Right lobe of liver (tissue), 6 donors: ENCODE data around the gene MOB4. TPM values are rescaled to one million over a fixed set of nuclear protein-coding genes. Genes with fewer than 3 reads are reported as not detected.

Source experiments
- ATAC-seq, 4 donors: fragments of 200-7000 bp; cut with Tn5 transposase; one replicate each; pipeline ENCODE4 v1.9.1; 2020; ENCODE audit warnings: mild to moderate bottlenecking in 4 of 4, moderate library complexity in 4 of 4
- DNase-seq, 3 donors: peaks; one replicate each; pipeline ENCODE4 v3.0.0-alpha.2; 2020
- H3K27ac ChIP-seq, 3 donors: fragments of 200-600 bp; one replicate each; pipeline ENCODE4 v1.8.0; 2022
- H3K27me3 ChIP-seq, 2 donors: fragments of 200-600 bp; one replicate each; pipeline ENCODE4 v1.8.0; 2022
- H3K36me3 ChIP-seq, 4 donors: fragments of 200-600 bp; sonication (generic) in 1 of 4; one replicate each; pipeline versions ENCODE4 v1.5.1 to v1.8.0; 2017 to 2022; ENCODE audit warnings: control low read depth in 1 of 4
- H3K4me1 ChIP-seq, 4 donors: fragments of 200-600 bp; sonication (generic) in 1 of 4; one replicate each; pipeline versions ENCODE4 v1.5.1 to v1.8.0; 2017 to 2022; ENCODE audit warnings: control low read depth in 1 of 4
- H3K4me3 ChIP-seq, 3 donors: fragments of 200-600 bp; one replicate each; pipeline ENCODE4 v1.8.0; 2022
- H3K9me3 ChIP-seq, 4 donors: fragments of 200-600 bp; sonication (generic) in 1 of 4; one replicate each; pipeline versions ENCODE4 v1.5.1 to v1.8.0; 2017 to 2022; ENCODE audit warnings: control low read depth in 1 of 4
- POLR2A ChIP-seq: fragments of 450-650 bp; IDR thresholded peaks from one replicate; pipeline ENCODE4 v1.6.1; 2017; ENCODE audit warnings: antibody characterized with exemption, mild to moderate bottlenecking
- WGBS: methylation state at CpG from one replicate; pipeline ENCODE4 v1.1.6; 2018; ENCODE audit warnings: low coverage, low lambda C conversion rate; ENCODE audit not compliant: insufficient coverage; ENCODE audit errors: missing lambda C conversion rate; 5-methylcytosine and 5-hydroxymethylcytosine counted together
- intact Hi-C, 2 donors: fragments of 100-400 bp; cut with DNase I; formaldehyde crosslinking; loops; one replicate each; pipeline versions ENCODE4 v1.11.2 to v1.14.1; 2022
- total RNA-seq, 6 experiments: library from RNA; depleted of rRNA in 2 of 6; stranded (reverse); fragments of >200 nt in 2 of 6; fragmentation: NEBNext Ultra II Directional in 3 of 6; extraction: Animal tissue kit (Norgen Biotek cat#: 25700) in 3 of 6; gene quantifications; one replicate each; pipeline versions ENCODE4 v1.1.0 to v1.2.4, GENCODE V29; 2016 to 2023
- TF ChIP-seq, protein P1 (sequence below), 4 donors: fragments of 200-600 bp in 3 of 4; fragments of 450-650 bp in 1 of 4; IDR thresholded peaks; one replicate each; pipeline versions ENCODE4 v1.5.1 to v1.8.0; 2016 to 2022; ENCODE audit warnings: antibody characterized with exemption in 4 of 4, mild to moderate bottlenecking in 2 of 4
- donor health status: DM: no; HTN: yes; CAD: no.
- donor health status: DM: no; HTN: no; CAD: no.
- donor health status: DM: no; HTN: no; CAD: no.
- donor health status: DM: no; HTN: yes; CAD: no.
- donor health status: DM: no; HTN: yes; CAD: no.

MOB4 gene
- total RNA-seq, 6 experiments from 2014 or later: 3.4 to 10.7 (median 8.0) TPM

GRCh38 chr2:197500503-197501131 is 15.2 kb upstream of the MOB4 start:
- WGBS: 2% methylated on average over 19 of the region's 30 CpGs
- intact Hi-C loops: no loop called here
- ATAC-seq: peak in 1 of 4 donors; percentile 9

DNA sequence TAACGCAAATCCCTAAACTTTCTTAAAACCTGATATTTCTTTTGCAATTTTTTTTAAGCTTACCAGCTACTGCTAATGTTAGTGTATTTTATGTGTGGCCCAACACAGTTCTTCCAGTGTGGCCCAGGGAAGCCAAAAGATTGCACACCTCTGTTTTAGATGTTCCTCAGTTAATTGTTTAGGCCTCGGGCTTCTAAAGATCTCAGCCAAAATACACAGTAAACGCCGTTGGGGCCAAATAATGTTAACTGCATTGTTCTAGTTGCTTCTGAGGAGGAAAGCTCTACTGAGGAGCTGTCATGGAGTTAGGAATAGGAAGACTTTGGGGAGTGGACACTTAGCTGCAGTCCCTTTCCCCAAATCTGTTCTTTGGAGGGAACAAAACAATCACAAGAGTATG is 13.7 kb upstream of the MOB4 start:
- peaks cover 0 to 19% (median 0%) of the 10 kb centered on the region in 4 donors for H3K4me1 ChIP-seq
- no peaks in the 10 kb centered on the region for H3K9me3 ChIP-seq
- ATAC-seq (no peak), DNase-seq (no peak)
- peaks cover 0 to 28% (median 10%) of the 10 kb centered on the region in 4 donors for H3K36me3 ChIP-seq
- intact Hi-C loops: no loop called here
- H3K4me3 ChIP-seq: peak overlapping the region in 2 of 3 donors; percentile 70 to 75
- TF ChIP-seq, protein P1, sequence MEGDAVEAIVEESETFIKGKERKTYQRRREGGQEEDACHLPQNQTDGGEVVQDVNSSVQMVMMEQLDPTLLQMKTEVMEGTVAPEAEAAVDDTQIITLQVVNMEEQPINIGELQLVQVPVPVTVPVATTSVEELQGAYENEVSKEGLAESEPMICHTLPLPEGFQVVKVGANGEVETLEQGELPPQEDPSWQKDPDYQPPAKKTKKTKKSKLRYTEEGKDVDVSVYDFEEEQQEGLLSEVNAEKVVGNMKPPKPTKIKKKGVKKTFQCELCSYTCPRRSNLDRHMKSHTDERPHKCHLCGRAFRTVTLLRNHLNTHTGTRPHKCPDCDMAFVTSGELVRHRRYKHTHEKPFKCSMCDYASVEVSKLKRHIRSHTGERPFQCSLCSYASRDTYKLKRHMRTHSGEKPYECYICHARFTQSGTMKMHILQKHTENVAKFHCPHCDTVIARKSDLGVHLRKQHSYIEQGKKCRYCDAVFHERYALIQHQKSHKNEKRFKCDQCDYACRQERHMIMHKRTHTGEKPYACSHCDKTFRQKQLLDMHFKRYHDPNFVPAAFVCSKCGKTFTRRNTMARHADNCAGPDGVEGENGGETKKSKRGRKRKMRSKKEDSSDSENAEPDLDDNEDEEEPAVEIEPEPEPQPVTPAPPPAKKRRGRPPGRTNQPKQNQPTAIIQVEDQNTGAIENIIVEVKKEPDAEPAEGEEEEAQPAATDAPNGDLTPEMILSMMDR (IDR thresholded peaks at IDR 0.05): no peak
- no peak for TF ChIP-seq POLR2A
- H3K27ac ChIP-seq: peak overlapping the region; percentile 100
- 18% methylated on average over 4 of the region's 4 CpGs for WGBS
- no peaks in the 10 kb centered on the region for H3K27me3 ChIP-seq

More at GRCh38 chr2:197500503-197501131, 15.2 kb upstream of the MOB4 start:
- Histone ChIP-seq H3K27me3 (no peaks in the 10 kb centered on the region), H3K9me3 (no peaks in the 10 kb centered on the region), H3K4me1 (peaks cover 0 to 30% (median 3%) of the 10 kb centered on the region in 4 donors), H3K4me3 (peak overlapping the region; percentile 70 to 87 (median 75)), H3K27ac (peak overlapping the region; percentile 100), H3K36me3 (peaks cover 0 to 44% (median 17%) of the 10 kb centered on the region in 4 donors)
- no peak for TF ChIP-seq POLR2A
- TF ChIP-seq, protein P1 (IDR thresholded peaks at IDR 0.05): no peak
- no peak for DNase-seq

DNA sequence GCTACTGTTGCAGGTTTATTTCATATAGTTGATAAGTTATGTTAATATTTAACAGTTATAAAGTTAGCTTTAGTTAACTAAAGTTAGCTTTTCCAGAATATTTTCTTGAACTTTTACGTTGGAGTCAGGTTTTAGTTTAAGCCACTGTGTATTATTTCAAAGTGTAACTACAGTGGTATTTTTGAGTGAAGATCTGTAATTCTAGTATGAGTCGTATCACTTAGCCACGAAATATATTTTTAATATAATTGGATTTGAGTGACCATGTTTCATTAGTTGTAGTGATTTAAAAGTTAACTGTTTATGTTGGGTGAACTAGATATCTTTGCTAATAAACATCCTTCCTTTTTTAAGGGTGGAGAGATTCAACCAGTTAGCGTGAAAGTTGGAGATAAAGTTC is 13.2 kb upstream of the MOB4 start:
- intact Hi-C loops: no loop called here

DNA sequence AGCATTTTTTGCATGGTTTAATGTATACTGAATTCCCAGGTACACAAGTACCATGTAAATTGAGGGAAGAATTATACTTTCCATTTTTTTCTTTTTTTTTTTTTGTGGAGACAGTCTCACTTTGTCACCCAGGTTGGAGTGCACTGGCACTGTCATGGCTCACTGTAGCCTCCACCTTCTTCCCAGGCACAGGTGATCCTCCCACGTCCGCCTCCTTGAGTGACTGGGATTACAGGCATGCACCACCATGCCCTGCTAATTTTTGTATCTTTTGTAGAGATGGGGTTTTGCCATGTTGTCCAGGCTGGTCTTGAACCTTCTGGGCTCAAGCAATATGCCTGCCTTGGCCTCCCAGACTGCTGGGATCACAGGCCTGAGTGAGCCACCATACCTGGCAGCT is 11.9 kb upstream of the MOB4 start:
- no CpG with 5 or more reads among the region's 2 CpGs for WGBS
- Histone ChIP-seq H3K4me1 (peaks cover 0 to 11% (median 0%) of the 10 kb centered on the region in 4 donors), H3K36me3 (peaks cover 0 to 23% (median 10%) of the 10 kb centered on the region in 4 donors), H3K9me3 (no peaks in the 10 kb centered on the region), H3K27me3 (no peaks in the 10 kb centered on the region), H3K27ac (peak overlapping the region in 1 of 3 donors; percentile 100), H3K4me3 (no peak overlapping the region)
- TF ChIP-seq, protein P1 (IDR thresholded peaks at IDR 0.05): no peak
- TF ChIP-seq POLR2A: no peak
- ATAC-seq (no peak), DNase-seq (no peak)
- intact Hi-C loops: no loop called here

More for the DNA sequence above, 13.2 kb upstream of the MOB4 start:
- Histone ChIP-seq H3K9me3 (no peaks in the 10 kb centered on the region), H3K36me3 (peaks cover 0 to 24% (median 10%) of the 10 kb centered on the region in 4 donors), H3K27ac (peak overlapping the region; percentile 100), H3K4me3 (peak overlapping the region in 2 of 3 donors; percentile 70 to 75), H3K4me1 (peaks cover 0 to 14% (median 0%) of the 10 kb centered on the region in 4 donors), H3K27me3 (no peaks in the 10 kb centered on the region)
- ATAC-seq (no peak), DNase-seq (no peak)
- 57% methylated on average over 4 of the region's 4 CpGs for WGBS
- TF ChIP-seq POLR2A: no peak
- TF ChIP-seq, protein P1 (IDR thresholded peaks at IDR 0.05): no peak
